Gastrocnemius medialis (tissue), 4 donors: ENCODE data around the gene EPPIN. TPM values are rescaled to one million over a fixed set of nuclear protein-coding genes. Genes with fewer than 3 reads are reported as not detected.
"Not testable (repeated sequence)": the region's sequence is repeated elsewhere in the genome, so short reads cannot be mapped to it uniquely, and the experiment has no call there.

ENCODE experiments used
- ATAC-seq, 2 donors: fragments of 150-250 bp; one replicate each; pipeline ENCODE4 v1.9.1; 2016
- DNase-seq, 2 donors: peaks; one replicate each; pipeline ENCODE4 v3.0.0-alpha.2; 2019
- H3K27ac ChIP-seq, 4 donors: fragments of 200-600 bp; sonication (generic); 1 replicate in 1 of 4; 2 replicates in 3 of 4; pipeline ENCODE4 v1.5.1; 2016 to 2018; ENCODE audit warnings: mild to moderate bottlenecking in 2 of 4, moderate library complexity in 1 of 4
- H3K27me3 ChIP-seq, 3 donors: fragments of 200-600 bp; sonication (generic) in 2 of 3; 1 replicate in 1 of 3; 2 replicates in 2 of 3; pipeline versions ENCODE4 v1.5.1 to v1.6.0; 2016 to 2019; ENCODE audit warnings: mild to moderate bottlenecking in 1 of 3, moderate library complexity in 1 of 3
- H3K36me3 ChIP-seq, 2 donors: fragments of 200-600 bp; sonication (generic) in 1 of 2; one replicate each; pipeline ENCODE4 v1.5.1; 2017 to 2018
- H3K4me1 ChIP-seq, 2 donors: fragments of 200-600 bp; sonication (generic) in 1 of 2; one replicate each; pipeline ENCODE4 v1.5.1; 2016 to 2017; ENCODE audit warnings: mild to moderate bottlenecking in 2 of 2
- H3K4me3 ChIP-seq, 4 donors: fragments of 200-600 bp; sonication (generic) in 3 of 4; 1 replicate in 1 of 4; 2 replicates in 3 of 4; pipeline ENCODE4 v1.5.1; 2016 to 2019; ENCODE audit warnings: mild to moderate bottlenecking in 2 of 4
- H3K9me3 ChIP-seq, 3 donors: fragments of 200-600 bp; sonication (generic) in 2 of 3; 1 replicate in 1 of 3; 2 replicates in 2 of 3; pipeline ENCODE4 v1.5.1; 2016 to 2019
- POLR2A ChIP-seq, 2 donors: fragments of 450-650 bp; IDR thresholded peaks; one replicate each; pipeline ENCODE4 v1.6.1; 2017; ENCODE audit warnings: antibody characterized with exemption in 2 of 2, mild to moderate bottlenecking in 2 of 2, moderate library complexity in 2 of 2
- in situ Hi-C, 4 donors: fragments of 200-750 bp; cut with MboI; loops; one replicate each; pipeline versions ENCODE4 v1.15.0 to v1.8.0; 2017; ENCODE audit warnings: low sequenced_read_pairs in 4 of 4
- intact Hi-C: fragments of 100-400 bp; cut with DNase I; formaldehyde crosslinking; loops from one replicate; pipeline ENCODE4 v1.15.1; 2023; ENCODE audit warnings: low total_unique reads
- total RNA-seq, 4 donors: library from RNA; depleted of rRNA; stranded (reverse); fragments of >200 nt; gene quantifications; one replicate each; pipeline versions ENCODE4 v1.1.0 to v1.2.3, GENCODE V29; 2016
- TF ChIP-seq, protein P1 (sequence below), 5 experiments: fragments of 450-650 bp in 3 of 5; fragments of 200-600 bp in 2 of 5; sonication (generic) in 2 of 5; IDR thresholded peaks in 4 of 5; conservative IDR thresholded peaks in 1 of 5; 1 replicate in 4 of 5; 2 replicates in 1 of 5; pipeline ENCODE4 v1.5.1; 2016 to 2019; ENCODE audit warnings: antibody characterized with exemption in 5 of 5, mild to moderate bottlenecking in 3 of 5, moderate library complexity in 3 of 5

EPPIN gene
- total RNA-seq, 4 donors from 2014 or later, result not detected

DNA sequence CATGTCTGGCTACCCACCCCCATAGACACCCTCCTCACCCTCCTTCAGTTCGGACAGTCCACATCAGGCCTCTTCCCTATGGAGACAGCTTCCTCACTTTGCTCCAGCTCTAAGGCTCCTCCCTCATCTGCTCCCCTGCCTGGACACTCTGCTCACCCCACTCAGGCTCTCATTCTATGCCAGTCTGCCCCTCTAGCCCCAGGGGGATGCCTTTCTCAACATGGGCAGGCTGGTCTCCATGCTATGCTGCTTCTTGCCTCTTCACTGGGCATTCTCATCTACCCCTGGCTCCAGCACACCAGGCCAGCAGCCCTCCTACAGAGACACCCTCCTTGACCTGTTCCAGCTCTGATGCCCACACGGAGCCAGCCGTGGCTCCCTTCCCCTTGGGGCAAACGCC, 32.0 kb upstream of the EPPIN start, which contains the start of gene WFDC8:
Gene WFDC8, minus strand, starts transcription at position 101 of the 400 bp plus-strand sequence. Its CDS starts 37 bp downstream, at position 64.
- H3K27me3 ChIP-seq, result no peaks in the 10 kb centered on the region
- TF ChIP-seq POLR2A (IDR thresholded peaks at IDR 0.05), result no peak
- TF ChIP-seq, protein P1, sequence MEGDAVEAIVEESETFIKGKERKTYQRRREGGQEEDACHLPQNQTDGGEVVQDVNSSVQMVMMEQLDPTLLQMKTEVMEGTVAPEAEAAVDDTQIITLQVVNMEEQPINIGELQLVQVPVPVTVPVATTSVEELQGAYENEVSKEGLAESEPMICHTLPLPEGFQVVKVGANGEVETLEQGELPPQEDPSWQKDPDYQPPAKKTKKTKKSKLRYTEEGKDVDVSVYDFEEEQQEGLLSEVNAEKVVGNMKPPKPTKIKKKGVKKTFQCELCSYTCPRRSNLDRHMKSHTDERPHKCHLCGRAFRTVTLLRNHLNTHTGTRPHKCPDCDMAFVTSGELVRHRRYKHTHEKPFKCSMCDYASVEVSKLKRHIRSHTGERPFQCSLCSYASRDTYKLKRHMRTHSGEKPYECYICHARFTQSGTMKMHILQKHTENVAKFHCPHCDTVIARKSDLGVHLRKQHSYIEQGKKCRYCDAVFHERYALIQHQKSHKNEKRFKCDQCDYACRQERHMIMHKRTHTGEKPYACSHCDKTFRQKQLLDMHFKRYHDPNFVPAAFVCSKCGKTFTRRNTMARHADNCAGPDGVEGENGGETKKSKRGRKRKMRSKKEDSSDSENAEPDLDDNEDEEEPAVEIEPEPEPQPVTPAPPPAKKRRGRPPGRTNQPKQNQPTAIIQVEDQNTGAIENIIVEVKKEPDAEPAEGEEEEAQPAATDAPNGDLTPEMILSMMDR (IDR thresholded peaks at IDR 0.05 in 4 of 5, conservative IDR thresholded peaks at IDR 0.05 in 1 of 5), result no peak
- H3K36me3 ChIP-seq, result no peaks in the 10 kb centered on the region
- DNase-seq (no peak), ATAC-seq (no peak)
- no peaks in the 10 kb centered on the region for H3K4me1 ChIP-seq
- in situ Hi-C loops (no loop called here), intact Hi-C loops (no loop called here)
- H3K4me3 ChIP-seq, result no peak within 1 kb of the TSS
- no peaks in the 10 kb centered on the region for H3K9me3 ChIP-seq
- H3K27ac ChIP-seq, result no peak within 1 kb of the TSS

DNA sequence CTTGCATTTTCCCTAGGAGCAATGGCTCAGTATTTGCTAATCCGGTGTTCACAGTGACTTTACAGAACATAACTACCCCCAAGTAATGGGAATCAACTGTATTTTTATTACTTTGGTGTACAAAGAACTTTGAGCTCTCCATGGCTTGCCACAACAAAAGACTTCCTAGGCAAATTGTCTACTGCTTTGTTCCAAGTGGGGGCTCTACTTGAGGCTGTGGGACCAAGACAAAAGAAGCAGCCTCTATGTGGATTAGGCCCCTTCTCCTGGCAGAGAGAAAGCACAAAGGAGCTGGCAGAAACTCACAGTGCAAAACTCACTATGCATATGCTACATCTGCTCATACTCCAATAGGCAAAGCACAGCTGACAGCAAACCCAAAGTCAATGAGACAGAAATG, 31.0 kb upstream of the EPPIN start:
- in situ Hi-C loops (no loop called here), intact Hi-C loops (no loop called here)
- Histone ChIP-seq H3K4me3 (no peak overlapping the region), H3K36me3 (no peaks in the 10 kb centered on the region), H3K9me3 (no peaks in the 10 kb centered on the region), H3K27me3 (no peaks in the 10 kb centered on the region), H3K27ac (no peak overlapping the region), H3K4me1 (no peaks in the 10 kb centered on the region)
- ATAC-seq (no peak), DNase-seq (no peak)
- no peak for TF ChIP-seq POLR2A (IDR thresholded peaks at IDR 0.05)
- TF ChIP-seq, protein P1 (IDR thresholded peaks at IDR 0.05 in 4 of 5, conservative IDR thresholded peaks at IDR 0.05 in 1 of 5), result no peak

- ATAC-seq, result no peak
- TF ChIP-seq POLR2A (IDR thresholded peaks at IDR 0.05), result no peak
- Histone ChIP-seq H3K4me1 (no peaks in the 10 kb centered on the region), H3K36me3 (no peaks in the 10 kb centered on the region), H3K27me3 (no peaks in the 10 kb centered on the region), H3K27ac (no peak overlapping the region), H3K4me3 (no peak overlapping the region), H3K9me3 (no peaks in the 10 kb centered on the region)
- intact Hi-C loops (no loop called here), in situ Hi-C loops (no loop called here)
- no peak for DNase-seq
Observed at GRCh38 chr20:45576995-45577394, 29.8 kb upstream of the EPPIN start.

DNA sequence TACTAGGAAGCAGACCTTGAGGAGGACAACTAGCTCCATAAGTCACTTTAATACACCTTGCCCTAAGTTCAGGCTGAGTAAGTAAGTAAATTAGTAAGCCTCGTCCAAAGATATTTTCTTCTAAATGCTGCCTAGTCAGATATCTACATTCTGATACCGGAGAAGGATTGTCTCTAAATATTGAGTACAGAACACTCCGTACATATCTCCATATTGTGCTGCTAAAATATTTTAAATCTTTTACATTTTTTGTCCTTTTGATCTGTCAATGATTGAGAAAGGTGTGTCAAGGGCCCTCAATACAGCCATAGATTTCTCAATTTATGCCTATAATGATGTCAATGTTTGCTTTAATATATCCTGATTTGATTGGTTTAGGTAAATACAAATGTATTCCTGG, 28.7 kb upstream of the EPPIN start:
- in situ Hi-C loops, result no loop called here
- DNase-seq, result no peak

DNA sequence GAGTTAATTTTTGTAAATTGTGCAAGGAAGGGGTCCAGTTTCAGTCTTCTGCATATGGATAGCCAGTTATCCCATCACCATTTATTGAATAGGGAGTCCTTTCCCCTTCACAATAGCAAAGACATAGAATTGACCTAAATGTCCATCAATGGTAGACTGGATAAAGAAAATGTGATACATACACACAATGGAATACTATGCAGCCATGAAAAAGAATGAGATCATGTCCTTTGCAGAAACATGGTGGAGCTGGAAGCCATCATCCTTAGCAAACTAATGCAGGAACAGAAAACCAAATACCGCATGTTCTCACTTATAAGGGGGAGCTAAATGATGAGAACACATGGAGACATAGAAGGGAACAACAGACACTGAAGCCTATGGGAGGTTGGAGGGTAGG, 22.4 kb upstream of the EPPIN start:
- ATAC-seq, H3K36me3 ChIP-seq, H3K27ac ChIP-seq, in situ Hi-C loops, DNase-seq, H3K27me3 ChIP-seq, H3K9me3 ChIP-seq, H3K4me1 ChIP-seq, intact Hi-C loops, H3K4me3 ChIP-seq: not testable (repeated sequence)

More for the DNA sequence above, 28.7 kb upstream of the EPPIN start:
- no peak for ATAC-seq
- no peaks in the 10 kb centered on the region for H3K4me1 ChIP-seq
- no peaks in the 10 kb centered on the region for H3K36me3 ChIP-seq
- H3K9me3 ChIP-seq, result no peaks in the 10 kb centered on the region
- no peak overlapping the region for H3K4me3 ChIP-seq
- intact Hi-C loops, result no loop called here
- no peak for TF ChIP-seq POLR2A (IDR thresholded peaks at IDR 0.05)
- TF ChIP-seq, protein P1 (IDR thresholded peaks at IDR 0.05 in 4 of 5, conservative IDR thresholded peaks at IDR 0.05 in 1 of 5), result no peak
- H3K27ac ChIP-seq, result no peak overlapping the region
- H3K27me3 ChIP-seq, result no peaks in the 10 kb centered on the region

DNA sequence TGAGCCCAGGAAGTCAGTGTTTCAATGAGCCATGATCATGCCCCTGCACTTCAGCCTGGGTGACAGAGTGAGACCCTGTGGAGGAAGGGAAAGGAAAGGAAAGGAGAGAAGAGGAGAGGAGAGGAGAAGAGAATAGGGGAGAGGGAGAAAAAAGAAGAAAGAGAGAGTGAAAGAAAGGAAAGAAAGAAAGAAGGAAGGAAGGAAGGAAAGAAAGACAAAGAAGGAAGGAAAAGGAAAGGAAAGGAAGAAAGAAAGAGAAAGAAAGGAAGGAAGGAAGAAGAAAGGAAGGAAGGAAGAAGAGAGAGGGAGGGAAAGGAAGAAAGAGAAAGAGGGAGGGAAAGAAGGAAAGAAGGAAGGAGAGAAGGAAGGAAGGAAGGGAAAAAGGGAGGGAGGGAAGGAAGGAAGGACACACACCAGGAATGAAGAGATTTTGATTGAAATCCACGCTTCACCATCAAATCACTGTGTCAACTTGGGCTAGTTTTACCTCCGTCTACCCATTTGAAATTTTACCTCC, 17.6 kb upstream of the EPPIN start:
- Histone ChIP-seq H3K4me1 (no peaks in the 10 kb centered on the region), H3K4me3 (no peak overlapping the region), H3K36me3 (no peaks in the 10 kb centered on the region), H3K9me3 (no peaks in the 10 kb centered on the region), H3K27me3 (no peaks in the 10 kb centered on the region), H3K27ac (no peak overlapping the region)
- in situ Hi-C loops, result no loop called here
- TF ChIP-seq, protein P1 (IDR thresholded peaks at IDR 0.05 in 4 of 5, conservative IDR thresholded peaks at IDR 0.05 in 1 of 5), result no peak
- TF ChIP-seq POLR2A (IDR thresholded peaks at IDR 0.05), result no peak
- DNase-seq (no peak), ATAC-seq (no peak)
- intact Hi-C loops, result no loop called here
